K562 (cell line): ENCODE measurements around the gene PDE9A. TPM values are rescaled to one million over a fixed set of nuclear protein-coding genes. Genes with fewer than 3 reads are reported as not detected.

Experiments
- ATAC-seq: fragments of 200-7000 bp; cut with Tn5 transposase; 3 replicates; pipeline ENCODE4 v1.9.1; 2020; ENCODE audit warnings: moderate library complexity
- BruUV-seq: library from RNA; stranded (reverse); fragments of 400-500 nt; replicated peaks from 2 replicates; lab custom pipeline; 2021; lab: Mats Ljungman, UMichigan
- CTCF ChIA-PET: fragments of 300-600 bp; formaldehyde crosslinking; extraction: SDS; loops from one replicate; lab custom pipeline; 2021; ENCODE audit warnings: low intra/inter-chr PET ratio; lab: Yijun Ruan, JAX
- POLR2A ChIA-PET: fragments of 300-600, 350-650 bp; sonication (Branson Sonifier 250); formaldehyde crosslinking; extraction: SDS; loops from one replicate; lab custom pipeline; 2021; ENCODE audit warnings: antibody characterized with exemption, inconsistent platforms; lab: Yijun Ruan, JAX
- DNase-seq, 4 experiments: peaks; one replicate each; pipeline versions ENCODE4 v3.0.0 to v3.0.0-alpha.2; 2011 to 2018; ENCODE audit warnings: low spot score in 3 of 4, mixed read lengths in 3 of 4; ENCODE audit errors: extremely low read depth in 1 of 4
- FAIRE-seq: peaks from 2 replicates; lab custom pipeline; 2011; peaks lifted over from hg19 to GRCh38; lab: Jason Lieb, UNC
- H2AFZ ChIP-seq: 2 replicates; pipeline ENCODE4 v1.6.0; 2011; ENCODE audit warnings: low read depth, low read length, control low read depth, inconsistent platforms
- H3K27ac ChIP-seq: fragments of 200-600 bp; 3 replicates; pipeline ENCODE4 v1.8.0; 2011; ENCODE audit warnings: low read depth, mild to moderate bottlenecking, control low read depth, inconsistent platforms, low read length, moderate library complexity, mixed read lengths; ENCODE audit errors: extremely low read depth
- H3K27me3 ChIP-seq, 2 experiments: fragments of 300-600 bp in 1 of 2; 2 replicates in 1 of 2; 3 replicates in 1 of 2; pipeline versions ENCODE4 v1.6.0 to v1.8.0; 2011; ENCODE audit warnings: inconsistent platforms in 2 of 2, low read length in 2 of 2, mild to moderate bottlenecking in 1 of 2, mixed read lengths in 1 of 2, moderate library complexity in 1 of 2; ENCODE audit not compliant: control insufficient read depth in 2 of 2, insufficient read depth in 2 of 2
- H3K36me3 ChIP-seq: fragments of 300-600 bp; 3 replicates; pipeline ENCODE4 v1.8.0; 2011; ENCODE audit warnings: mild to moderate bottlenecking, low read length, inconsistent platforms; ENCODE audit not compliant: control insufficient read depth, insufficient read depth
- H3K4me1 ChIP-seq, 2 experiments: fragments of 200-600 bp in 1 of 2; replicated peaks in 1 of 2; 2 replicates in 1 of 2; 3 replicates in 1 of 2; pipeline versions ENCODE4 v1.5.1 to v1.8.0; 2011; ENCODE audit warnings: inconsistent platforms in 2 of 2, low read length in 2 of 2, mild to moderate bottlenecking in 1 of 2, mixed read lengths in 1 of 2, moderate library complexity in 1 of 2; ENCODE audit not compliant: control insufficient read depth in 2 of 2, insufficient read depth in 2 of 2
- H3K4me2 ChIP-seq: 2 replicates; pipeline ENCODE4 v1.6.1; 2011; ENCODE audit warnings: low read length, control low read depth, inconsistent platforms, mixed read lengths; ENCODE audit not compliant: insufficient read depth
- H3K4me3 ChIP-seq: fragments of 200-600 bp; sonication (generic), shearing (Covaris generic); 2 replicates; pipeline ENCODE4 v1.5.1; 2016; ENCODE audit warnings: control low read depth, inconsistent platforms
- H3K79me2 ChIP-seq: fragments of 200-600 bp; 3 replicates; pipeline ENCODE4 v1.8.0; 2011; ENCODE audit warnings: low read length, inconsistent platforms; ENCODE audit not compliant: control insufficient read depth, insufficient read depth
- H3K9ac ChIP-seq, 2 experiments: 2 replicates each; pipeline versions ENCODE4 v1.6.0 to v1.6.1; 2011; ENCODE audit warnings: low read depth in 2 of 2, low read length in 2 of 2, control low read depth in 1 of 2, inconsistent platforms in 1 of 2, mild to moderate bottlenecking in 1 of 2, mixed read lengths in 1 of 2; ENCODE audit not compliant: insufficient read depth in 1 of 2
- H3K9me1 ChIP-seq: one replicate; pipeline ENCODE4 v1.6.0; 2011; ENCODE audit warnings: inconsistent platforms, mild to moderate bottlenecking, low read length, moderate library complexity; ENCODE audit not compliant: control insufficient read depth, insufficient read depth
- H3K9me3 ChIP-seq: replicated peaks from 2 replicates; pipeline ENCODE4 v1.5.1; 2011; ENCODE audit warnings: low read depth, low read length, inconsistent platforms; ENCODE audit not compliant: control insufficient read depth, insufficient read depth
- H4K20me1 ChIP-seq: replicated peaks from 2 replicates; pipeline ENCODE4 v1.6.1; 2011; ENCODE audit warnings: low read length, inconsistent platforms, mixed read lengths; ENCODE audit not compliant: control insufficient read depth, insufficient read depth
- MAZ ChIP-seq, 2 experiments: fragments of 450-650 bp in 1 of 2; sonication (generic) in 1 of 2; formaldehyde crosslinking; IDR thresholded peaks in 1 of 2; conservative IDR thresholded peaks in 1 of 2; 2 replicates each; pipeline versions ENCODE4 v1.4.0 to v1.5.0; 2020; ENCODE audit warnings: mild to moderate bottlenecking in 1 of 2, missing genetic modification reagents in 1 of 2
- RBFOX2 ChIP-seq: fragments of 200-400 bp; formaldehyde crosslinking; IDR thresholded peaks from 2 replicates; pipeline ENCODE4 v1.6.1; 2017; ENCODE audit warnings: low read depth, mild to moderate bottlenecking, low read length, moderate library complexity
- SAP30 ChIP-seq: fragments of 200-600 bp; sonication (generic); IDR thresholded peaks from 2 replicates; pipeline ENCODE4 v1.6.1; 2012; ENCODE audit warnings: borderline replicate concordance, low read depth, mild to moderate bottlenecking, moderate library complexity, low read length, control low read depth, inconsistent platforms; ENCODE audit not compliant: insufficient read depth, poor library complexity, severe bottlenecking
- TRIM24 ChIP-seq, 2 experiments: fragments of 450-650 bp; IDR thresholded peaks; 2 replicates each; pipeline ENCODE4 v1.6.1; 2016
- WGBS: fragments of 100-300 bp; shearing (Covaris generic); methylation state at CpG from one replicate; pipeline ENCODE4 v1.1.6; 2016; ENCODE audit warnings: low coverage, mixed read lengths; ENCODE audit not compliant: insufficient coverage; ENCODE audit errors: missing lambda C conversion rate; 5-methylcytosine and 5-hydroxymethylcytosine counted together
- in situ Hi-C: fragments of 300-500 bp; cut with MboI; formaldehyde crosslinking; loops from 4 replicates; pipeline ENCODE4 v1.15.0; 2018; ENCODE audit warnings: inconsistent platforms, mixed read lengths
- intact Hi-C: fragments of 100-400 bp; cut with micrococcal nuclease; formaldehyde crosslinking; loops from 2 replicates; pipeline ENCODE4 v1.14.2; 2022
- polyA plus RNA-seq, 8 experiments: library from polyadenylated mRNA; depleted of rRNA in 4 of 8; stranded (reverse) in 5 of 8; unstranded in 3 of 8; fragments of >200 nt; fragmentation: Nextera tagmentation in 2 of 8; fragmentation: Illumina TruSeq in 1 of 8; extraction: Ambion mirVana in 2 of 8; extraction: Trizol in 1 of 8; gene quantifications; 2 replicates each; pipeline versions ENCODE4 v1.2.1 to v1.2.3, GENCODE V29; 2011 to 2014; ENCODE audit warnings: inconsistent platforms in 1 of 8, missing spikeins in 1 of 8
- total RNA-seq, 7 experiments: library from RNA; depleted of rRNA in 6 of 7; stranded (reverse); fragments of >200 nt in 6 of 7; fragmentation: Illumina TruSeq in 2 of 7; extraction: Trizol in 2 of 7; gene quantifications; 2 replicates each; pipeline versions ENCODE4 v1.2.1 to v1.2.3, GENCODE V29; 2011 to 2021; ENCODE audit warnings: low replicate concordance in 1 of 7

The PDE9A gene
- total and polyA plus RNA-seq, 9 of the 15 experiments (the other 6 are each of a cell fraction or from before 2014, with no cell fraction given), result 0.07 to 0.27 TPM; not detected in 7

- Histone ChIP-seq H3K9me1 (no peaks in the 10 kb centered on the region), H3K9me3 (no peaks in the 10 kb centered on the region), H4K20me1 (peaks cover 33% of the 10 kb centered on the region), H2AFZ (no peak overlapping the region), H3K79me2 (no peaks in the 10 kb centered on the region), H3K36me3 (no peaks in the 10 kb centered on the region), H3K4me3 (no peak overlapping the region), H3K4me1 (peaks cover 0 to 17% of the 10 kb centered on the region in 2 experiments; a peak in 2 of 5 replicates), H3K4me2 (no peak overlapping the region), H3K9ac (no peak overlapping the region), H3K27ac (no peak overlapping the region), H3K27me3 (peaks cover 59 to 71% of the 10 kb centered on the region in 2 experiments)
- ATAC-seq (no peak), FAIRE-seq (no peak), DNase-seq (no peak)
- WGBS, result 15% methylated on average over 16 of the region's 16 CpGs
- in situ Hi-C loops, result no loop called here
- CTCF ChIA-PET, result no interaction called here
- TF ChIP-seq MAZ (CRISPR knock-in tag; conservative IDR thresholded peaks at IDR 0.05 in 1 of 2, IDR thresholded peaks at IDR 0.05 in 1 of 2) (no peak), SAP30 (no peak), RBFOX2 (no peak), TRIM24 (IDR thresholded peaks at IDR 0.05) (no peak)
- POLR2A ChIA-PET, result interaction anchor here (1.2 kb wide), 1 partner anchor 34 kb away, joined by 5 read pairs; no protein-coding TSS in a partner anchor
- intact Hi-C loops, result no loop called here
- BruUV-seq, result no TSS peak
These were observed 1.7 kb upstream of the PDE9A start for GRCh38 chr21:42651515-42652401.
